GM23338 (cell line): ENCODE results near the gene LRRC17. TPM values are rescaled to one million over a fixed set of nuclear protein-coding genes. Genes with fewer than 3 reads are reported as not detected.

Experiments used
- ATAC-seq: fragments of 200-7000 bp; cut with Tn5 transposase; 3 replicates; pipeline ENCODE4 v1.9.1; 2020
- DNase-seq: peaks from one replicate; pipeline ENCODE4 v3.0.0-alpha.2; 2015; ENCODE audit warnings: low spot score
- H2AFZ ChIP-seq: fragments of 200-600 bp; sonication (generic); 2 replicates; pipeline ENCODE4 v1.8.0; 2016; ENCODE audit warnings: antibody characterized with exemption, mild to moderate bottlenecking, moderate library complexity
- H3F3A ChIP-seq: fragments of 200-600 bp; sonication (generic); replicated peaks from 2 replicates; pipeline ENCODE4 v1.8.0; 2017; ENCODE audit warnings: antibody characterized with exemption, mixed run types, low read depth
- H3K27ac ChIP-seq: fragments of 200-600 bp; sonication (generic); 2 replicates; pipeline ENCODE4 v1.6.1; 2016; ENCODE audit warnings: low read depth
- H3K27me3 ChIP-seq: fragments of 200-600 bp; sonication (generic); 2 replicates; pipeline ENCODE4 v1.8.0; 2016; ENCODE audit warnings: mild to moderate bottlenecking, mixed run types, moderate library complexity; ENCODE audit not compliant: insufficient read depth
- H3K36me3 ChIP-seq: fragments of 200-600 bp; sonication (generic); 2 replicates; pipeline ENCODE4 v1.8.0; 2016; ENCODE audit warnings: mild to moderate bottlenecking; ENCODE audit not compliant: insufficient read depth
- H3K4me1 ChIP-seq: fragments of 200-600 bp; sonication (generic); 2 replicates; pipeline ENCODE4 v1.8.0; 2016; ENCODE audit warnings: mild to moderate bottlenecking, moderate library complexity; ENCODE audit not compliant: insufficient read depth
- H3K4me2 ChIP-seq: fragments of 200-600 bp; sonication (generic); 2 replicates; pipeline ENCODE4 v1.7.1; 2017; ENCODE audit warnings: mixed run types
- H3K4me3 ChIP-seq: fragments of 200-600 bp; sonication (generic); 2 replicates; pipeline ENCODE4 v1.6.1; 2016; ENCODE audit warnings: mixed run types
- H3K79me2 ChIP-seq: fragments of 200-600 bp; sonication (generic); replicated peaks from 2 replicates; pipeline ENCODE4 v1.8.0; 2017; ENCODE audit warnings: mild to moderate bottlenecking; ENCODE audit not compliant: insufficient read depth
- H3K9me2 ChIP-seq: fragments of 200-600 bp; sonication (generic); 2 replicates; pipeline ENCODE4 v1.8.0; 2017; ENCODE audit not compliant: insufficient read depth
- H4K20me1 ChIP-seq: fragments of 200-600 bp; sonication (generic); replicated peaks from 2 replicates; pipeline ENCODE4 v1.8.0; 2017; ENCODE audit warnings: mild to moderate bottlenecking; ENCODE audit not compliant: insufficient read depth
- H3K27ac Mint-ChIP-seq: 2 replicates; pipeline ENCODE4 v1.8.0; 2020; ENCODE audit warnings: inconsistent platforms, mild to moderate bottlenecking, moderate library complexity, mixed read lengths
- H3K27me3 Mint-ChIP-seq: 3 replicates; pipeline ENCODE4 v1.8.0; 2022; ENCODE audit warnings: low read depth, mild to moderate bottlenecking, moderate library complexity, mixed read lengths, inconsistent platforms; ENCODE audit not compliant: insufficient read depth, poor library complexity
- H3K36me3 Mint-ChIP-seq: 3 replicates; pipeline ENCODE4 v1.8.0; 2021; ENCODE audit warnings: low read depth, mild to moderate bottlenecking, inconsistent platforms, moderate library complexity, mixed read lengths
- H3K4me1 Mint-ChIP-seq: 3 replicates; pipeline ENCODE4 v1.8.0; 2020; ENCODE audit warnings: mild to moderate bottlenecking, inconsistent platforms, mixed read lengths
- H3K4me3 Mint-ChIP-seq: 3 replicates; pipeline ENCODE4 v1.8.0; 2021; ENCODE audit warnings: moderate library complexity, mild to moderate bottlenecking, inconsistent platforms, mixed read lengths
- H3K9me3 Mint-ChIP-seq: 3 replicates; pipeline ENCODE4 v1.8.0; 2020; ENCODE audit warnings: moderate library complexity, mild to moderate bottlenecking, inconsistent platforms, mixed read lengths
- CREB1 ChIP-seq: fragments of 250-450 bp; sonication (Bioruptor Pico); IDR thresholded peaks from 2 replicates; pipeline ENCODE4 v1.5.0; 2020; ENCODE audit warnings: low read depth, mild to moderate bottlenecking, moderate library complexity
- EZH2 ChIP-seq: fragments of 200-600 bp; sonication (generic); IDR thresholded peaks from one replicate; pipeline ENCODE4 v1.8.0; 2017; ENCODE audit warnings: antibody characterized with exemption, mild to moderate bottlenecking, low read depth; ENCODE audit not compliant: unreplicated experiment
- EZH2phosphoT487 ChIP-seq: fragments of 200-600 bp; sonication (generic); IDR thresholded peaks from one replicate; pipeline ENCODE4 v1.8.1; 2018; ENCODE audit warnings: antibody characterized with exemption; ENCODE audit not compliant: unreplicated experiment
- JUNB ChIP-seq: IDR thresholded peaks from one replicate; pipeline ENCODE4 v1.6.1; 2016; ENCODE audit warnings: antibody characterized with exemption; ENCODE audit not compliant: unreplicated experiment
- NANOG ChIP-seq: IDR thresholded peaks from 2 replicates; pipeline ENCODE4 v1.6.1; 2016; ENCODE audit warnings: antibody characterized with exemption, borderline replicate concordance
- POLR2AphosphoS5 ChIP-seq: IDR thresholded peaks from 2 replicates; pipeline ENCODE4 v1.6.1; 2016; ENCODE audit warnings: antibody characterized with exemption, low read depth
- STAT1 ChIP-seq: IDR thresholded peaks from one replicate; pipeline ENCODE4 v1.6.1; 2016; ENCODE audit warnings: antibody characterized with exemption; ENCODE audit not compliant: unreplicated experiment
- ZNF114 ChIP-seq: fragments of 250-450 bp; sonication (Bioruptor Pico); IDR thresholded peaks from 2 replicates; pipeline ENCODE4 v1.5.0; 2020; ENCODE audit warnings: mild to moderate bottlenecking, moderate library complexity
- ZNF331 ChIP-seq: fragments of 250-450 bp; sonication (Bioruptor Pico); IDR thresholded peaks from 2 replicates; pipeline ENCODE4 v1.5.0; 2020; ENCODE audit warnings: low read depth, mild to moderate bottlenecking, moderate library complexity
- polyA plus RNA-seq: library from polyadenylated mRNA; unstranded; fragments of >200 nt; fragmentation: Nextera tagmentation; extraction: Ambion mirVana; gene quantifications from 2 replicates; pipeline ENCODE4 v1.2.1, GENCODE V29; 2016
- total RNA-seq: library from RNA; depleted of rRNA; stranded (reverse); fragments of >200 nt; shearing (Covaris generic); gene quantifications from 2 replicates; pipeline ENCODE4 v1.2.3, GENCODE V29; 2014
- TF ChIP-seq, protein P1 (sequence below): fragments of 250-450 bp; sonication (Bioruptor Pico); IDR thresholded peaks from 2 replicates; pipeline ENCODE4 v1.5.0; 2020; ENCODE audit warnings: mild to moderate bottlenecking, moderate library complexity
- TF ChIP-seq, protein P2 (sequence below), 2 experiments: fragments of 200-600 bp in 1 of 2; sonication (generic) in 1 of 2; conservative IDR thresholded peaks; 2 replicates each; pipeline versions ENCODE4 v1.5.1 to v1.6.1; 2016 to 2017; ENCODE audit warnings: antibody characterized with exemption in 2 of 2, low read depth in 2 of 2, mild to moderate bottlenecking in 2 of 2, moderate library complexity in 1 of 2
- TF ChIP-seq, protein P3 (sequence below): IDR thresholded peaks from one replicate; pipeline ENCODE4 v1.6.1; 2018; ENCODE audit warnings: antibody characterized with exemption; ENCODE audit not compliant: unreplicated experiment
- TF ChIP-seq, protein P4 (sequence below): IDR thresholded peaks from 2 replicates; pipeline ENCODE4 v1.6.1; 2016; ENCODE audit warnings: antibody characterized with exemption

The LRRC17 gene
- total and polyA plus RNA-seq, 2 experiments from 2014 or later, result 2.8 to 3.1 TPM

DNA sequence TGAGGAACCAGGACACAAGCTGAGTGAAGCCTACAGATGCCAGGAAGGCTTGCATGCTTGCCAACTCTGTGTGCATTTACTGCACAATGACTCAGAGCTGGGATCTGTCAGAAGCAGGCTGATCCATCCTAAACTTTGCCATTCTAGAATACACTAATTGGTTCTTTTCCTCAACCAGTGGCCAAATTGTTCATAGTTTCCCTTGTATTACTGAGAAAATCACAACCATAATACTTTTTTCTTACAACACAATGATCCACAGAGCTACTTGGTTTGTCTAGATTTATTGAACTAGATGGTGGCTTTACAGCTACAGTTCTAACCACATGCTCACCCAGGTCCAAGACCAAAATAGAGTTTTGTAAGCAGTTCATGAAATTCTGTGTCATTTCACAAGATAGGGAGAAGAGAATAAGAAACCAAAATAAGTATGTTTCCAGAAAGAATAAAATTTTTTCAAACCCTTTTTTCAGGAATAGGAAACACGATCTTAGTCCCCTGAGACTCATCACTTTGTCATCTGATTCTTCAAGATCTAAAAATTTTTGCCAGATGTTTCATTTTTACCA, 21.0 kb upstream of the LRRC17 start:
- no peak overlapping the region for H3K27ac ChIP-seq
- H3K4me1 Mint-ChIP-seq, result no peaks in the 10 kb centered on the region
- no peak overlapping the region for H3K4me3 Mint-ChIP-seq
- DNase-seq (no peak), ATAC-seq (no peak)
- no peaks in the 10 kb centered on the region for H3K79me2 ChIP-seq
- H3K4me2 ChIP-seq, result no peak overlapping the region
- H3K36me3 ChIP-seq, result no peaks in the 10 kb centered on the region
- no peaks in the 10 kb centered on the region for H4K20me1 ChIP-seq
- H3K9me3 Mint-ChIP-seq, result no peaks in the 10 kb centered on the region
- H3F3A ChIP-seq, result no peaks in the 10 kb centered on the region
- H3K4me3 ChIP-seq, result no peak overlapping the region
- H3K9me2 ChIP-seq, result peaks cover 4% of the 10 kb centered on the region
- no peak overlapping the region for H3K27ac Mint-ChIP-seq
- H3K27me3 ChIP-seq, result no peaks in the 10 kb centered on the region
- no peak overlapping the region for H2AFZ ChIP-seq
- H3K4me1 ChIP-seq, result no peaks in the 10 kb centered on the region
- peaks cover 2% of the 10 kb centered on the region for H3K27me3 Mint-ChIP-seq
- no peak for TF ChIP-seq CREB1 (CRISPR knock-in tag)
- TF ChIP-seq NANOG, result no peak
- TF ChIP-seq JUNB, result no peak
- TF ChIP-seq, protein P1, sequence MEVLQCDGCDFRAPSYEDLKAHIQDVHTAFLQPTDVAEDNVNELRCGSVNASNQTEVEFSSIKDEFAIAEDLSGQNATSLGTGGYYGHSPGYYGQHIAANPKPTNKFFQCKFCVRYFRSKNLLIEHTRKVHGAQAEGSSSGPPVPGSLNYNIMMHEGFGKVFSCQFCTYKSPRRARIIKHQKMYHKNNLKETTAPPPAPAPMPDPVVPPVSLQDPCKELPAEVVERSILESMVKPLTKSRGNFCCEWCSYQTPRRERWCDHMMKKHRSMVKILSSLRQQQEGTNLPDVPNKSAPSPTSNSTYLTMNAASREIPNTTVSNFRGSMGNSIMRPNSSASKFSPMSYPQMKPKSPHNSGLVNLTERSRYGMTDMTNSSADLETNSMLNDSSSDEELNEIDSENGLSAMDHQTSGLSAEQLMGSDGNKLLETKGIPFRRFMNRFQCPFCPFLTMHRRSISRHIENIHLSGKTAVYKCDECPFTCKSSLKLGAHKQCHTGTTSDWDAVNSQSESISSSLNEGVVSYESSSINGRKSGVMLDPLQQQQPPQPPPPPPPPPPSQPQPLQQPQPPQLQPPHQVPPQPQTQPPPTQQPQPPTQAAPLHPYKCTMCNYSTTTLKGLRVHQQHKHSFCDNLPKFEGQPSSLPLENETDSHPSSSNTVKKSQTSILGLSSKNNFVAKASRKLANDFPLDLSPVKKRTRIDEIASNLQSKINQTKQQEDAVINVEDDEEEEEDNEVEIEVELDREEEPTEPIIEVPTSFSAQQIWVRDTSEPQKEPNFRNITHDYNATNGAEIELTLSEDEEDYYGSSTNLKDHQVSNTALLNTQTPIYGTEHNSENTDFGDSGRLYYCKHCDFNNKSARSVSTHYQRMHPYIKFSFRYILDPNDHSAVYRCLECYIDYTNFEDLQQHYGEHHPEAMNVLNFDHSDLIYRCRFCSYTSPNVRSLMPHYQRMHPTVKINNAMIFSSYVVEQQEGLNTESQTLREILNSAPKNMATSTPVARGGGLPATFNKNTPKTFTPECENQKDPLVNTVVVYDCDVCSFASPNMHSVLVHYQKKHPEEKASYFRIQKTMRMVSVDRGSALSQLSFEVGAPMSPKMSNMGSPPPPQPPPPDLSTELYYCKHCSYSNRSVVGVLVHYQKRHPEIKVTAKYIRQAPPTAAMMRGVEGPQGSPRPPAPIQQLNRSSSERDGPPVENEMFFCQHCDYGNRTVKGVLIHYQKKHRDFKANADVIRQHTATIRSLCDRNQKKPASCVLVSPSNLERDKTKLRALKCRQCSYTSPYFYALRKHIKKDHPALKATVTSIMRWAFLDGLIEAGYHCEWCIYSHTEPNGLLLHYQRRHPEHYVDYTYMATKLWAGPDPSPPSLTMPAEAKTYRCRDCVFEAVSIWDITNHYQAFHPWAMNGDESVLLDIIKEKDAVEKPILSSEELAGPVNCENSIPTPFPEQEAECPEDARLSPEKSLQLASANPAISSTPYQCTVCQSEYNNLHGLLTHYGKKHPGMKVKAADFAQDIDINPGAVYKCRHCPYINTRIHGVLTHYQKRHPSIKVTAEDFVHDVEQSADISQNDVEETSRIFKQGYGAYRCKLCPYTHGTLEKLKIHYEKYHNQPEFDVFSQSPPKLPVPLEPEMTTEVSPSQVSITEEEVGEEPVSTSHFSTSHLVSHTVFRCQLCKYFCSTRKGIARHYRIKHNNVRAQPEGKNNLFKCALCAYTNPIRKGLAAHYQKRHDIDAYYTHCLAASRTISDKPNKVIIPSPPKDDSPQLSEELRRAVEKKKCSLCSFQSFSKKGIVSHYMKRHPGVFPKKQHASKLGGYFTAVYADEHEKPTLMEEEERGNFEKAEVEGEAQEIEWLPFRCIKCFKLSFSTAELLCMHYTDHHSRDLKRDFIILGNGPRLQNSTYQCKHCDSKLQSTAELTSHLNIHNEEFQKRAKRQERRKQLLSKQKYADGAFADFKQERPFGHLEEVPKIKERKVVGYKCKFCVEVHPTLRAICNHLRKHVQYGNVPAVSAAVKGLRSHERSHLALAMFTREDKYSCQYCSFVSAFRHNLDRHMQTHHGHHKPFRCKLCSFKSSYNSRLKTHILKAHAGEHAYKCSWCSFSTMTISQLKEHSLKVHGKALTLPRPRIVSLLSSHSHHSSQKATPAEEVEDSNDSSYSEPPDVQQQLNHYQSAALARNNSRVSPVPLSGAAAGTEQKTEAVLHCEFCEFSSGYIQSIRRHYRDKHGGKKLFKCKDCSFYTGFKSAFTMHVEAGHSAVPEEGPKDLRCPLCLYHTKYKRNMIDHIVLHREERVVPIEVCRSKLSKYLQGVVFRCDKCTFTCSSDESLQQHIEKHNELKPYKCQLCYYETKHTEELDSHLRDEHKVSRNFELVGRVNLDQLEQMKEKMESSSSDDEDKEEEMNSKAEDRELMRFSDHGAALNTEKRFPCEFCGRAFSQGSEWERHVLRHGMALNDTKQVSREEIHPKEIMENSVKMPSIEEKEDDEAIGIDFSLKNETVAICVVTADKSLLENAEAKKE (CRISPR knock-in tag), result no peak
- TF ChIP-seq STAT1, result no peak
- TF ChIP-seq, protein P2, sequence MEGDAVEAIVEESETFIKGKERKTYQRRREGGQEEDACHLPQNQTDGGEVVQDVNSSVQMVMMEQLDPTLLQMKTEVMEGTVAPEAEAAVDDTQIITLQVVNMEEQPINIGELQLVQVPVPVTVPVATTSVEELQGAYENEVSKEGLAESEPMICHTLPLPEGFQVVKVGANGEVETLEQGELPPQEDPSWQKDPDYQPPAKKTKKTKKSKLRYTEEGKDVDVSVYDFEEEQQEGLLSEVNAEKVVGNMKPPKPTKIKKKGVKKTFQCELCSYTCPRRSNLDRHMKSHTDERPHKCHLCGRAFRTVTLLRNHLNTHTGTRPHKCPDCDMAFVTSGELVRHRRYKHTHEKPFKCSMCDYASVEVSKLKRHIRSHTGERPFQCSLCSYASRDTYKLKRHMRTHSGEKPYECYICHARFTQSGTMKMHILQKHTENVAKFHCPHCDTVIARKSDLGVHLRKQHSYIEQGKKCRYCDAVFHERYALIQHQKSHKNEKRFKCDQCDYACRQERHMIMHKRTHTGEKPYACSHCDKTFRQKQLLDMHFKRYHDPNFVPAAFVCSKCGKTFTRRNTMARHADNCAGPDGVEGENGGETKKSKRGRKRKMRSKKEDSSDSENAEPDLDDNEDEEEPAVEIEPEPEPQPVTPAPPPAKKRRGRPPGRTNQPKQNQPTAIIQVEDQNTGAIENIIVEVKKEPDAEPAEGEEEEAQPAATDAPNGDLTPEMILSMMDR (conservative IDR thresholded peaks at IDR 0.05; ENCODE audit: low read depth in 2 of 2), result no peak
- TF ChIP-seq POLR2AphosphoS5, result no peak
- TF ChIP-seq, protein P3, sequence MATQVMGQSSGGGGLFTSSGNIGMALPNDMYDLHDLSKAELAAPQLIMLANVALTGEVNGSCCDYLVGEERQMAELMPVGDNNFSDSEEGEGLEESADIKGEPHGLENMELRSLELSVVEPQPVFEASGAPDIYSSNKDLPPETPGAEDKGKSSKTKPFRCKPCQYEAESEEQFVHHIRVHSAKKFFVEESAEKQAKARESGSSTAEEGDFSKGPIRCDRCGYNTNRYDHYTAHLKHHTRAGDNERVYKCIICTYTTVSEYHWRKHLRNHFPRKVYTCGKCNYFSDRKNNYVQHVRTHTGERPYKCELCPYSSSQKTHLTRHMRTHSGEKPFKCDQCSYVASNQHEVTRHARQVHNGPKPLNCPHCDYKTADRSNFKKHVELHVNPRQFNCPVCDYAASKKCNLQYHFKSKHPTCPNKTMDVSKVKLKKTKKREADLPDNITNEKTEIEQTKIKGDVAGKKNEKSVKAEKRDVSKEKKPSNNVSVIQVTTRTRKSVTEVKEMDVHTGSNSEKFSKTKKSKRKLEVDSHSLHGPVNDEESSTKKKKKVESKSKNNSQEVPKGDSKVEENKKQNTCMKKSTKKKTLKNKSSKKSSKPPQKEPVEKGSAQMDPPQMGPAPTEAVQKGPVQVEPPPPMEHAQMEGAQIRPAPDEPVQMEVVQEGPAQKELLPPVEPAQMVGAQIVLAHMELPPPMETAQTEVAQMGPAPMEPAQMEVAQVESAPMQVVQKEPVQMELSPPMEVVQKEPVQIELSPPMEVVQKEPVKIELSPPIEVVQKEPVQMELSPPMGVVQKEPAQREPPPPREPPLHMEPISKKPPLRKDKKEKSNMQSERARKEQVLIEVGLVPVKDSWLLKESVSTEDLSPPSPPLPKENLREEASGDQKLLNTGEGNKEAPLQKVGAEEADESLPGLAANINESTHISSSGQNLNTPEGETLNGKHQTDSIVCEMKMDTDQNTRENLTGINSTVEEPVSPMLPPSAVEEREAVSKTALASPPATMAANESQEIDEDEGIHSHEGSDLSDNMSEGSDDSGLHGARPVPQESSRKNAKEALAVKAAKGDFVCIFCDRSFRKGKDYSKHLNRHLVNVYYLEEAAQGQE, result no peak
- no peak for TF ChIP-seq EZH2
- no peak for TF ChIP-seq ZNF331 (CRISPR knock-in tag)
- no peak for TF ChIP-seq ZNF114 (CRISPR knock-in tag)
- TF ChIP-seq, protein P4, sequence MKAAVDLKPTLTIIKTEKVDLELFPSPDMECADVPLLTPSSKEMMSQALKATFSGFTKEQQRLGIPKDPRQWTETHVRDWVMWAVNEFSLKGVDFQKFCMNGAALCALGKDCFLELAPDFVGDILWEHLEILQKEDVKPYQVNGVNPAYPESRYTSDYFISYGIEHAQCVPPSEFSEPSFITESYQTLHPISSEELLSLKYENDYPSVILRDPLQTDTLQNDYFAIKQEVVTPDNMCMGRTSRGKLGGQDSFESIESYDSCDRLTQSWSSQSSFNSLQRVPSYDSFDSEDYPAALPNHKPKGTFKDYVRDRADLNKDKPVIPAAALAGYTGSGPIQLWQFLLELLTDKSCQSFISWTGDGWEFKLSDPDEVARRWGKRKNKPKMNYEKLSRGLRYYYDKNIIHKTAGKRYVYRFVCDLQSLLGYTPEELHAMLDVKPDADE, result no peak
- TF ChIP-seq EZH2phosphoT487, result no peak
- no peaks in the 10 kb centered on the region for H3K36me3 Mint-ChIP-seq
